ENCODE data around the gene LSM14A.
"Not testable (repeated sequence)": the region's sequence is repeated elsewhere in the genome, so short reads cannot be mapped to it uniquely, and the experiment has no call there.

LSM14A gene

GRCh38 chr19:34171877-34172660 is at the start of gene LSM14A:
Gene LSM14A (plus strand): TSS chr19:34172504. CDS start chr19:34172643, 139 bp downstream.
- peak; percentile 63 for DNase-seq (ENCODE audit: low read depth)
- no peak for TF ChIP-seq CTCF (conservative IDR thresholded peaks at IDR 0.05; ENCODE audit: low read depth, low read length)
- peak within 1 kb of the TSS; percentile 62 for H3K4me3 ChIP-seq (ENCODE audit: low read length)

DNA sequence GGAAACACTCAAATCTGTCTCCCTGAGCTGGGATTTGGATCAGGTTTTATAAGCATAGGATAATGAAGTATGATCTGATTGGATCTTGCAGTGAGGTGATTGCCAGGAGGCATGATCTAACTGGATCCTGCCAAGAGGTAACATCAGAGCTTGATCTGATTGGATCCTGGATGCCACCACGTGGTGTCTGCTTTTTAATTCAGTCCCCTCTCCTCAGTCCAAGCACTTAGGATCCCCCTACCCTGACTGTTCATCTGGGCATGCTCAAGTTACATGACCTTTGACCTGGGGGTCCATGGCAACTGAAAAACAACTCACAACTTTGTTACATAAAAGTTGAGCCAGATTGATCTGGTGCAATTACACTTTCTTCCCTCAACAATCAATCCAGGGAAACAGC is 47.5 kb upstream of the LSM14A start:
- no peak overlapping the region for H3K4me3 ChIP-seq (ENCODE audit: low read length)
- no peak for DNase-seq (ENCODE audit: low read depth)
- no peak for TF ChIP-seq CTCF (conservative IDR thresholded peaks at IDR 0.05; ENCODE audit: low read depth, low read length)

DNA sequence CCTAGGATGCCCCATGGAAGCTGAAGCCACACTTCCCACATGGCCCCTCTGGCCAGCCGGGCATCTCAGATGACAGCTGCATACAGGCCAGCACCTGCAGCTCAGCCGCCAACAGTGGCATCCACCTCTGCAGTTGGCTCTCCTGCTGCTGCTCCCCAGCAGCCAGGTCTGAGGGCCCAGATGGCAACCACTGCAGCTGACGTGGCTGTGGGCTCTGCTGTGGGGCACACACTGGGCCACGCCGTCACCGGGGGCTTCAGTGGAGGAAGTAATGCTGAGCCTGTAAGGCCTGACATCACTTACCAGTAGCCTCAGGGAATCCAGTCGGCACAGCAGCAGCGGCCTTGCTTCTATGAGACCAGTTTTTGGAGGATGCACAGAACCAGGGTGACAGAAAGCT is 45.3 kb upstream of the LSM14A start:
- DNase-seq (ENCODE audit: low read depth): no peak
- H3K4me3 ChIP-seq (ENCODE audit: low read length): no peak overlapping the region
- TF ChIP-seq CTCF (conservative IDR thresholded peaks at IDR 0.05; ENCODE audit: low read depth, low read length): no peak

DNA sequence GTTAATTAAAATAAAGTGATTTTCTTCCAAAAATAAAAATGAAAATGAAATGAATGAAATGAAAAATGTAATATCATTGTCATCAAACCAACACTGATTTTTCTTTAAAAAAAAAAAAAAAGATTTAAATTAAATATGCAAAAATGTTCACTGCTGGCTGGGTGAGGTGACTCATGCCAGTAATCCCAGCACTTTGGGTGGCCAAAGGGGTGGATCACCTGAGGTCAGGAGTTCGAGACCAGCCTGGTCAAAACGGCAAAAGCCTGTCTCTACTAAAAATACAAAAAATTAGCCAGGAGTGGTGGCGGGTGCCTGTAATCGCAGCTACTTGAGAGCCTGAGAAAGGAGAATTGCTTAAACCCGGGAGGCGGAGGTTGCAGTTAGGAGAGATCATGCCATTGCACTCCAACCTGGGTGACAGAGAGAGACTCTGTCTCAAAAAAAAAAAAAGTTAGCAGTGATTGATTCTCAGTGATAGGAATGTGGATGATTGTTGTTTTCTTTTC is 44.6 kb upstream of the LSM14A start:
- no peak overlapping the region for H3K4me3 ChIP-seq (ENCODE audit: low read length)
- TF ChIP-seq CTCF (conservative IDR thresholded peaks at IDR 0.05; ENCODE audit: low read depth, low read length): no peak
- DNase-seq (ENCODE audit: low read depth): no peak

- H3K4me3 ChIP-seq (ENCODE audit: low read length): no peak overlapping the region
- DNase-seq (ENCODE audit: low read depth): no peak
- no peak for TF ChIP-seq CTCF (conservative IDR thresholded peaks at IDR 0.05; ENCODE audit: low read depth, low read length)
These were observed 43.6 kb upstream of the LSM14A start for GRCh38 chr19:34128558-34129250.

DNA sequence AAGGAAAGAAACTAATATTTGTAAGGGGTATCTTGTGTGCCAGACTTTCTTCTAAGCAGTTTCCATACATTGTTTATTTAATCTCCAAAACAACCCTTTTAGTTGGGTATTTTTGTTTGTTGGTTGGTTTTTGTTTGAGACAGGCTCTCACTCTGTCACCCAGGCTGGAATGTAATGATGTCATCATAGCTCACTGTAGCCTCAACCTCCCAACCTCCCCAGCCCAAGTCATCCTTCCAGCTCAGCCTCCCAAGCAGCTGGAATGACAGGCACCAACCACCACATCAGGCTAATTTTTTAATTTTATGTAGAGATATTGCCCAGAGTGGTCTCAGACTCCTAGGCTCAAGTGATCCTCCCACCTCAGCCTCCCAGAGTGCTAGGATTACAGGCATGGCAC is 41.2 kb upstream of the LSM14A start:
- DNase-seq (ENCODE audit: low read depth): no peak
- H3K4me3 ChIP-seq (ENCODE audit: low read length): no peak overlapping the region
- TF ChIP-seq CTCF (conservative IDR thresholded peaks at IDR 0.05; ENCODE audit: low read depth, low read length): no peak

GRCh38 chr19:34132145-34132544 is 40.2 kb upstream of the LSM14A start:
- H3K4me3 ChIP-seq (ENCODE audit: low read length); DNase-seq (ENCODE audit: low read depth): not testable (repeated sequence)

- H3K4me3 ChIP-seq (ENCODE audit: low read length): not testable (repeated sequence)
These were observed 39.6 kb upstream of the LSM14A start for GRCh38 chr19:34132706-34133105.

More at GRCh38 chr19:34132706-34133105, 39.6 kb upstream of the LSM14A start:
- DNase-seq (ENCODE audit: low read depth): not testable (repeated sequence)
